ENCODE measurements around the gene AGR2.
"Not testable (repeated sequence)": the region's sequence is repeated elsewhere in the genome, so short reads cannot be mapped to it uniquely, and the experiment has no call there.

The AGR2 gene

DNA sequence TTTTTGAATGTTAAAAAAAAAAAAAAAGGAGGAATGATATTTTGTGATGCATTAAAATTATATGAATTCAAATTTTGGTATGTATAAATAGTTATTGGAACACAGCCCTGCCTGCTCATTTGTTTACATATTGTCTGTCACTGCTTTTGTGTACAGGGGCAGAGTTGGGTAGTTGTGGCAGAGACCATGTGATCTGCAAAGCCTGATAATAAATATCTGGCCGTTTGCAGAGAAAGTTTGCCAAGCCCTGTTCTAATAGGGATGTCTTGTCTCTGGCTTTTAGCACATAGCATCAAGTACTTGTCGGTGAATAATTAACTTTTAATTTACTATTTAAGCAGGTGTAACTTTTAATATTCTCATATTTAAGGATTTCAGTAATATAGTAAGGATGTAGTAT, 31.5 kb downstream of the AGR2 start:
- no peak for DNase-seq

DNA sequence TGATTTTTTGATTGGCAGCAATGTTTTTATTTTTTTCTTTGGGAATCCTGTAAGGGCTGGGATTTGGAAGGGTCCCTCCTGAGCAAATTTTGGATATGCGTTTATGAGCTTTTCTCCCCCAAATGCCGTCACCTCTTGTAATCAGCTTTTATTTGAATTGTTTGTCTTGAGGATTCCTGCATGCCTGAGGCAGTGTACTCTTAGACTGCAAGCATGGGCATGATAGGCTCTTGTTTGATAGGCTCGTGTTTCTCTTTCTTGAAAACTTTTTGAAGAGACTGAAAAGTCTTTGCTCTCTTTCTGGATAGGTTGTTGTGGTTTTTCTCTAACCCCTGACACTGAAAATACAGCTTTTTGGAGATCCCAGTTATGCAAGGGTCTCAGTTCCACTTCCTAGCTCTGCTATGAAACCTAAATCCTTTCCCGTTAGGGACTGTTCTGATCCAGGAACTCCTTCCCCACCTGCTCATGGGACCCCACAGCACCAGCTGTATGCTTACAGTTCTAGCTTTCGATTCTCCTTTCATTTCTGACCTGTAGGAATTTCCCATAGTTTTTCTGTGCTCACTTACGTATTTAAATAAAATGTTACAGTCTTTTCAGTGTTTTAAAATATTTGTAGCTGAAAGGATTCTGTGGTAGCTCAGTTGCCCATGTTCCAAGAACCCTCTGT, 34.0 kb downstream of the AGR2 start:
- DNase-seq = no peak

DNA sequence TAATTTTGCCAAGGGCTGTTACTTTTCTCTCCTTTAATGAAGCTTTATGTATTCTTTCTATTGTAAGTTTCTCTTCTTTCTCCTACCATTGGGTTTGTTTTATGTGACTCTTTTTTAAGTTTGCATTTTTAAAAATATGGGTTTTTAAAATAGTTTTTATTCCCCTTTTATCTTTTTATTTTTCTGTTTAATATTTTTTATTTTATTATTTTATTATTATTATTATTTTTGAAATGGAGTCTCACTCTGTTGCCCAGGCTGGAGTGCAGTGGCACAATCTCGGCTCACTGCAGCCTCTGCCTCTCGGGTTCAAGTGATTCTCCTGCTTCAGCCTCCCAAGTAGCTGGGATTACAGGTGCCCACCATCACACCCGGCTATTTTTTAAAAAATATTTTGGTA, 34.8 kb downstream of the AGR2 start:
- DNase-seq = not testable (repeated sequence)

DNA sequence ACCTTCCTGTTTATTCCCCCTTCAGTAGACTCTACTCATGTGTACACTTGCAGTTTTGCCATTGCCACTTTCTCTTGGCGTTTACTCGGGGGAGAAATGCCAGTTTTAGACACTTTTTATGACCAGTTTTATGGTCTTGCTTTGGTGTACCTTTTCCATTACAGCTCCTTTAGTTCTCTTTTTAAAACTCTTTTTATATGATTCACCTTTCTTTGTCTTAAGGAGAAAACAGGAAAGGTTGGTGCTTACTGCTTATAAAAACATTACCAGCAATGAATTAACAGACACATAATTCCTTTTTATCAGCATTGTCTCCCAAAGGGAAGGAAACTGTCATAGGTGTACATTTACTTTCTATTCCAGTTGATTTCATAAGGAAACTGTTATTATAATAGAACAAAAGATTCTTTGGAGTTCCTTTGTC, 39.4 kb downstream of the AGR2 start:
- no peak for DNase-seq

DNA sequence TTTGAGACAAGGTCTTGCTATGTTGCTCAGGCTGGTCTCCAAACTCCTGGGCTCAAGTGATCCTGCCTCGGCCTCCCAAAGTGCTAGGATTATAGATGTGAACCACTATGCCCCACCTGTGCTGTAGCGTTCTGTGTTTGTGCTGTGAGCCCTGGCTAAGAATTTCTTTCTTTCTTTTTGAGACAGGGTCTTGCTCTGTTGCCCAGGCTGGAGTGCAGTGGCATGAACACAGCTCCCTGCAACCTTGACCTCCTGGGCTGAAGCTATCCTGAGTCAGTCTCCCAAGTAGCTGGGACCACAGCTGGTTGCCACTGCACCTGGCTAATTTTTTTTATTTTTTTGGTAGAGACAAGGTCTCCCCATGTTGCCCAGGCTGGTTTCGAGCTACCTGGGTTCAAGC, 39.9 kb downstream of the AGR2 start:
- no peak for DNase-seq

DNA sequence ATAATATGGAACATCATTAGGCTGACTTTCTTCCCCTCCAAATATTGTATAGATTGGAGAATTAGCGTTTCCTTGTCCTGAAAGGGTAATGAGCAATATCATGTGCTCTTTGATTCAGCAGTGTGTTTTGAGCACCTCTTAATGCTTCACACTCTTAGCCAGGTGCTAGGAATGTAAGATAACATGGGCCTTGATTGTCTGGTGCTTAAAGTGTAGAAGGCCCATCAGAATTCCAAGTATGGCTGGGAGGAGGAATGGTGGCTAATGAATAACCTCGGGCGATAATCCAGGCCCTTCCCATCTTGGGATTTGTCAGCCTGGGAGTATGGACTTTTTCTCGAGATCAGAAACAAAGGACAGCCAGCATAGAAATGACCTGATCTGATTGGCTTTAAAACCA, 42.6 kb downstream of the AGR2 start:
- DNase-seq = no peak

DNA sequence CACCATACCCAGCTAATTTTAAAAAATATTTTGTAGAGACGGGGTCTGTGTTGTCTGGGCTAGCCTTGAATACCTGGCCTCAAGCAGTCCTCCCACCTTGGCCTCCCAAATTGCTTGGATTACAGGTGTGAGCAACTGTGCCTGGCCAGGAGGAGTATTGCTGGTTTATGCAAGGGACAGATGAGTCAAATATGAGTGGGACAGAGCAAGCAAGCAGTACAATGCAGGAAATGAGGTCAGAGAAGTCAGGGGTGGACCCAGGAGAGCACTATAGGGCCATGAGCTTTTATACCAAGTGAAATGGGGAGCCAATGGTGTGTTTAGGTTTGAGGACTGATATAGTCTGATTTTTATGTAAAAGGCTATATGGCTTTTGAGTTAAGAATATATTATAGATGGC, 45.0 kb downstream of the AGR2 start:
- DNase-seq = no peak

DNA sequence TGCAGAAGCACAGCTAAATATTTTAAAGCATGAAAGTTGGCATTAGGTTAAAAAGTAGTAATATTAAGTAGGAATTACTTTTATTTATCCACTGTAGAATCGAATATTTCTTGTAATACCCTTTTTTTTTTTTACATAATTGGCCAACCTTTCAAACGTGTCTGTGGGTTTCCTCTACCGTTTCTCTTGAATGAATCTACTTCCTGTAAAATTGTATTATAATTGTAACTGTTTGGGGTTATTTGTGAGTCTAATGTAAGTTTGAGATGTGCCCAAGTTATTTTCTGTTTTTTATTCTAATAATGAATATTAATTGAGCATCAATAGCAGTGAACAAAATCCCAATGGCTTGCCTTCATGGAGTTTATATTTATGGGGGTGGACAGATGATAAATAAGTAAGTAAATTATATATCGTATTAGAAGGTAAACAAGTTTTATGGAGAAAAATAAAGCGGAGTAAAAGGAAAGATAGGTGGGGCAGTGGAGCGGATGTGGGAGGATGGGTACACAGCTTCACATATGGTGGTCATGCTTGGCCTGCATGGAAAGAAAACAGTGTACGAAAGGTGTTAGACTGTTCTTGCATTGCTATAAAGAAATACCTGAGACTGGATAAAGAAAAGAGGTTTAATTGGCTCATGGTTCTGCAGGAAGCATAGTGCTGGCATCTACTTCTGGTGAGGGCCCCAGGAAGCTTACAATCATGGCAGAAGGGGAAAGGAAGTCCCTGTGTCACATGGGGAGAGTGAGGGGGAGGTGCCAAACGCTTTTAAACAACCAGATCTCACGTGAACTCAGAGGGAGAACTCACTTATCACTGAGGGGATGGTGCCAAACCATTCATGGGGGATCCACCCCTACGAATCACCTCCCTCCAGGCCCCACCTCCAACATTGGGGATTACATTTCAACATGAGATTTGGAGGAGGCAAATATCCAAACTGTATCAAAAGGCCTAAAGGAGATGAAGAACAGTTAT, 45.9 kb downstream of the AGR2 start:
- no peak for DNase-seq

DNA sequence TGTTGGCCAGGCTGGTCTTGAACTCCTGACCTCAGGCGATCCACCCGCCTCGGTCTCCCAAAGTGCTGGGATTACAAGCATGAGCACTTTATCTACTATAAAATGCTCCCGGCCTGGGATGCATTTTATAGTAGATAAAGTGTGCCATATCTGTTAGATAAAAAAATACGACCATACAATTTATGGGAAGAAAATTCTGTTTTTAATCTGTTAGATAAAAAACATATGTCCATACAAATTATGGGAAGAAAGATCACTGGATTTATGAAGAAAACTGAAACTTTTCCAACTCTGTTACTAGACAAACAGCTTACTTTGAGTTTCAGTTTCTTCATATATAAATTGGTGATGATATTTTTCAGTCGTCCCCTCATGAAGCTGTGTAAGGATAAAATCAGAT, 46.8 kb downstream of the AGR2 start:
- no peak for DNase-seq

DNA sequence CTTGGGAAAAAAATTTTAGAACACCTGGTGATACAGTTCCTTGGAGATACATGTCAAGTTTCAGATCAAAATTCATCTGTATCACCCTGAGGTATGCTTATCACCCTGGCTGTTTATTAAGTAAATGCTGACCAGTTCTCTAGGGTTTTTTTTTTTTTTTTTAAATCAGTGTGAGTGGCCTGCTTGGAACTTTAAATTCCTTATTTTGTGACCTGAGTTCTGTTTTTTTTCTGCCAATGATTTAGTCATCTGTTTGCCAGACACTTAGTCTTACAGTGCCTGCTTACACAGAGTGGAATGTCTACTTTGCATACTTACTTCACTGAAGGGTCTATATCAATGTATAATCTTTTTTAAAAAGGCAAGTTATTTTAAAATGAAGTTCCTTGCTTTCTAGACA, 49.4 kb downstream of the AGR2 start:
- no peak for DNase-seq

DNA sequence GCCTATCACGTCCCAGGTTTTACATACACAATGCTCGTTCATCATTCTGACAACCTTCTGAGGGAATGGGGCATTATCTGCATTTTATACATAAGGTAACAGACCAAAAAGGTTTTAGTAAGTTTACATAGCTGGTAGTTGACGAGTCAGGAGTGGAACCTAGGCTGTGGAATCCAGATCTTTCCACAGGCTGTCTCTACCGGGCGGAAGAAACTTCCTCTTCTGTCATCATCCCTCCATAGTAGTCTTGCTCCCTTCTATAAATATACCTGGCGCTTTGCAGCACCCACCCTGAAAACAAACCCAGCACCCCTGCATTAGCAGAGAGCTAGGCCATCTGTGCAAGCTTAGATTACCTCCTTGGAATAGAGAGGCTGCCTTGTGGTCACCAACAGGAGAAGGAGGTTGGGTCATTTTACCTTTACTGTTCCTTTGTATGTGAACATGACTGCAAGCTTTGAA, 49.9 kb downstream of the AGR2 start:
- DNase-seq = no peak

DNA sequence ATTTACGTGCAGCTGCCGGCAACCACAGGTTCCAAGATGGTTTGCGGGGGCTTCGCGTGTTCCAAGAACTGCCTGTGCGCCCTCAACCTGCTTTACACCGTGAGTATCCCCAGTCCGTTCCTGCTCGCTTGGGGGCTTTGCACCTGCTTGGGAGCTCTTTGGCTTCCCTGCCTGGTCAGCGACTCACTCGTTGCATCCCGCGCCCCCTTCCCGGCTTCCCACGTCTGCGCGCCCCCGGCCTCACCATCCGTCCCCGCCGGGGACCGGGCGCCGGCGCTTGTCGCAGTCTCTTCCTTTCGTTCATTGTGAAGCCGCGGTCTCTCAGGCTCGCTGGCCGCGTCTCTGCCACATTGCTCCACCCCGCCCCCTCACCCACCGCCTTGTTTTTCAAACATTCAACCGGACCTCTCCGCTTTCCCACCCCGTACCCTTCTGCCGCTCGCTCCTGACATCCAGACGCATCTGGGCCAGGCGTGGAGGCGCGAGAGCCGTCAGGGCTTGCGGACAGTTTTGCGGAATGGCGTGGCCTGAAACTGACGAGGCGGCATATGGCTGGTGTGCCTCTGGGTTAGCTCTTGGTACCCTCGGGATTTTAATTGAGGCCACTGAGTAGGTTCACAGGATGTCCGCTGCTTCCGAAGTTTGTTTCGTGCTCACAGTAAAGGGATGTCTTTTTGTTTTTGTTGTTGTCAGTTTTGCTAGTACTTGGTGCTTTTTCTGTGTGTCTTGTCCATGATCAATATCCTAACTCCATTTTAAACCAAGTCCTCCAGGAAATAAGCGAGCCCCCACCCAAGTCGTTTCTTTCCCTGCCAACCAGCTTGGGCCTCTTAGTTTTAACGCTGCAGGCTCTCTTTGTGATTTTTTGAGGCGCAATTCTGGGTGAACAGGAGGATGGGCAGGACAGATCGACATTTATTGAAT, 50.6 kb downstream of the AGR2 start:
- DNase-seq = peak; percentile 21 to 28

DNA sequence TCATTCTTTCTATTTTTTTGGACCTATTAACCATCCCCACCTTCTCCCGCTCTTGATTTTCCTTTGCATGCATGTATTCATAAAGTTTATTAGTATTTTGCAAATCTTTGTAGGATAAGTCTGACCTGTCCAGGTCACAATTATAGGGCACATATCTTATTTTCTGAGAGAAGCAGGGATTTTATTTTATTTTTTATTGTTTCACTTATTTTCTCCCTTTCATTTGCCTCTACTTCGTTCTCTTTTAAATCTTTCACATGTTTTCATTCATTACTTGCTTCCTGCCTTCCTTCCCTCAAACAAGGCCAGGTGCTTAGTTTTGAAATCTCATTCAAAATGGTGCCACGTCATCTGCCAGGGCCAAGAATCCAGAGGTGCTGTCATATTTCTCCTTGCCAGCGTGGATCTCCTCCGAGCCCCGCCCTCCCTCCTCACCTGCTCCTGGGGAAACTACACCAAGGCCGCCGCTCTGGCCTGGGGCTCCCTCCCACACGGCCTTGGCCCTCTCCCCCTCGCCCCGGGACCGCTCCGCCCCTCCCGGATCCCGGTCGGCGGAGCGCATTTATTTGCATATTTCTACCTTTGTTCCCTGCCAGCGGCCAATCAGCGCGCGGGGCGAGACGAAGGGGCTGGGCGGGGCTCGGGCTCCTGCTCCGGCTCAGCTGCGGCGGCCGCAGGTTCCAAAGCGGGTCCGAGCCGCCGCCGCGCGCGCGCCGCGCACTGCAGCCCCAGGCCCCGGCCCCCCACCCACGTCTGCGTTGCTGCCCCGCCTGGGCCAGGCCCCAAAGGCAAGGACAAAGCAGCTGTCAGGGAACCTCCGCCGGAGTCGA, 51.5 kb downstream of the AGR2 start, which contains the start of gene TSPAN13:
TSPAN13 (plus strand) TSS at position 654 of the 830 bp plus-strand sequence. CDS start 213 bp downstream, outside the sequence.
- DNase-seq = peak; percentile 52 to 75

DNA sequence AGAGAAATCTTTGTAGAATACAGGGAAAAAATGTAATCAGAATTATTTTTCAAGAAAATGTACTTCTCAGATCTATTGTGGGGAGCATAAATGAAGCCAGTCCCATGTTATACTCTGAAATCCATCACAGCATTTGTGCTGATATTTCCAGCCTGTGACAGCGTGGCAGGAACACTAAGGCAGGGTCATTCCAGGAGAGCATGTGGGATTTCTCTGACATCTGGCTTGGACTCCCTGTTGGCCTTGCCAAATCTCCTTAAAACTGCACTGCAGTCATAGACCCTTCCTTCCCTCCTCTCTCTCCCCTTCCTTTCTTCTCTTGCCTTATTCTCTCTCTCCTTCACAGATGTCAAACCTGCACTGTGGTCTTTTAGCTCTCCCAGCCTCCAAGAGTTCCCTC, 57.7 kb downstream of the AGR2 start:
- no peak for DNase-seq

DNA sequence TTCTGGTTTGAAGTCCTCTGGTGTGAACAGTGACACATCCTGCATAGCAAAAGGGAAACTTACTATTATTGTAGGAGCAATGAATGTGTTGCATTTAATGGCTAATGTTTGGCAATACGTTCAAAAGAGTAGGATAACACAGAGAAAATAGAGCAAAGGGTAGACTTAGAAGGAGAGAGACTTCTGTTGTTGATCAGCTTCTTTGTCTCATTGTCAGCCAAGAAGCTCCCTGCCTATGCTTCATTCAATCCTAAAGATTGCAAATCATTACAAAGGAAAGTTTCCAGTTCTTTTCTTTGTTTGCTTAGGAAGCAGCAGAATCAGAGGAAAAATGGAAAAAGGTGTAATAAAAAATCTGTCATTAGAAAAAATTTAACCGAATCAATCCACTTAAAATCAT, 59.2 kb downstream of the AGR2 start:
- DNase-seq = no peak

DNA sequence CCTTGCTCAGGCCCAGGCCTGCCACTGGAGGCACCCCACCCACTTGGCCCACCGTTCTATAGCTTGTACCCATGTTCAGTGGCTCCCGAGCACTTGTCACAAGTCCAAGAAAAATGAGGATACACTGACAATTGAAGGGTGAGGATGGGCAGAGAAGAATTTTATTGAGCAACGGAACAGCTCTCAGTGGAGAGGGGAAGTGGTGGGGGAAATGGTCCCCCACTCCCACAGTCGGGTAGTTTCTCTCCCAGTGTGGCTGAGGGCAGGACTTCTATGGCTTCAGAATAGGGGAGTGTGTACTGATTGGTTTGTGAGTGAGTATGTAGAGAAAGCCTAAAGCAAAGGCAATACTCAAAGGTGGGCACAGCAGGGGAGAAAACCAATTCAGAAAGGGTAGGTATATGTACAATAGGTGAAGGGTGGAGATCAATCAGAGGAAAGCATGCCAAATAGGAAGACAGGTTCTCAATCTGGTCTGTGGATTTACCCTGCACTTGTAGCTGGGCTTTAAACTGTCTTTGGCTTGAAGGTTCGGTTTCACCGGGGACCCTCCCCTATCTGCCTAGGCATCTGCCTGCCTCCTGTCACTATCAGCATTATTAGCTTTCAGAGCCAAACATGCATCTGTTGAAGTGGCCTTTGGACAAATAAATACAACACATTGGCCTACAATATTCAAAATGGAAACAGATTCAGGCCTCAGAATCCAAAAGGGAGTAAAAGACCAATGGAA, 60.1 kb downstream of the AGR2 start:
- no peak for DNase-seq

DNA sequence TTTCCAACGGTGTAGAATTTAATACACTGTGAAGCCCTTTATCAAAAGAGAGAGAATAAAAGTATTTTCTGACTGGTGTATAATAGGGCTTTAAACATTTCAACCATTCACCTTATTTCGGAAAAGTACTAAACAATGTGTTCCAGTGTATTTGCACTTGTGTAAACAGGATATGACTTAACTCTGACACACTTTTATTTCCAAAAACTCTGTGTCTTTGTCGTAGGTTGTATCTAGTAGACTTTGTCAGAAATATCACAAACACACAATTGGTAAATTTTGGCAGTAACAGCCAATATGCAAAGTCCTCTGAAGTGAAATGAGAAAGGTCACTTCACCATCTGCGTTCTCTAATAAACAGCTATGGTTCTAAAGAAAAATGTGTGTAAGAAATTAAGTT, 61.6 kb downstream of the AGR2 start:
- DNase-seq = no peak

DNA sequence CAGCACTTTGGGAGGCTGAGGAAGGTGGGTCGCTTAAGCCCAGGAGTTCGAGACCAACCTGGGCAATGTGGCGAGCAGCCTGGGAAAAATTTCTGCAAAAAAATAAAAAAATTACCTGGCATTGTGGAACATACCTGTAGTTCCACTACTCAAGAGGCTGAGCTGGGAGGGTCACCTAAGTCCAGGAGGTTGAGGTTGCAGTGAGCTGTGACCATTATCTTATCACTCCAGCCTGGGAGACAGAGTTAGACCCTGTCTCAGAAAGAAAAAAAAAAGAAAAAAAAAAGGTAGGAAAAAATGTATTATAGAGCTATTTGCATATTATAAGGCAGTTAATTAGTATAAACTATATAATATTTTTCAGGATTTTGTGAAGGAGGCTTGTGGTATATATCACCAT, 62.3 kb downstream of the AGR2 start:
- DNase-seq = no peak
